Right ventricle myocardium superior (tissue), 1 donor: ENCODE data around the gene EXOC3L4. TPM values are rescaled to one million over a fixed set of nuclear protein-coding genes. Genes with fewer than 3 reads are reported as not detected.

Experiments used
- ATAC-seq: fragments of 200-7000 bp; cut with Tn5 transposase; one replicate; pipeline ENCODE4 v1.9.1; 2020; ENCODE audit warnings: mild to moderate bottlenecking; ENCODE audit not compliant: poor library complexity
- DNase-seq: peaks from one replicate; pipeline ENCODE4 v3.0.0-alpha.2; 2020
- intact Hi-C: fragments of 100-400 bp; cut with DNase I; formaldehyde crosslinking; loops from one replicate; pipeline ENCODE4 v1.11.2; 2022
- total RNA-seq: library from RNA; stranded (reverse); fragmentation: NEBNext Ultra II Directional; extraction: Animal tissue kit (Norgen Biotek cat#: 25700); gene quantifications from one replicate; pipeline ENCODE4 v1.2.1, GENCODE V29; 2021
- donor health status: DM: no; HTN: yes; CAD: no; lungs with severe emphysema.

EXOC3L4 gene
- total RNA-seq, 1 donor from 2014 or later = 0.38 TPM

DNA sequence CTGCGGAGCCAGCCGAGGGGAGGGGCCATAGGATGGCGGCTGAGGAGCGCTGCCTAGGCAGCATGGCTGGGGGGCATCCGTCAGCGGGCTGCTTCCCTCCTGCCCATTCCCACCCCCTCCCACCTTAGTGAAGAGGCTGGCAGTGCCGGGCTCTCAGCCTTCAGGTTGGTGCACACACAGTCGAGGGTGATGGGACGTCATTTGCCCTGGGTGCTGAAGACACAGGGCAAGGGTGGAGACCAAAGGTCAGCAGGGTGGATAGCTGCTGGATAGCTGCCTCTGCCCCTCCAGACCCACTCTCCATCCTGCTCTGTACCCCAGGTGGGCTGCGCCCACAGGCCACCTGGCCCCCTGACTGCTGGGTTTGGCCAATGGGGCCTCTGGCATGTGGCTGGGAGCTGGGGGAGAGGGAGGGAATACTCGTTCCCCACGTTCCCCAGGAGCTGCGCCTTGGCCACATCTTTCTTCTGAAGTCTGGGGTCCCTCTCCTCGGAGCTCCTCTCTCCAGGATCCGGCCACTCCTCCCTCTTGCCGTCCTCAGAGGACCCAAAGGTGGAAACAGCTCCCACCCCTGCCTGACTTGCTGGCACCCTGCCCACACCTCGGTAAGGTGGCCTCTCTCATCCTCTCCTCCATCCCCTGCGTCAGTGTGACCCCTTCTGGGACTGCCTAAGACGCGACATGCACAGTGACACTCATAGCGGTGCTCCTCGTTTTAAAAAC is 26.0 kb upstream of the EXOC3L4 start:
- DNase-seq (no peak), ATAC-seq (no peak)
- intact Hi-C loops = no loop called here

DNA sequence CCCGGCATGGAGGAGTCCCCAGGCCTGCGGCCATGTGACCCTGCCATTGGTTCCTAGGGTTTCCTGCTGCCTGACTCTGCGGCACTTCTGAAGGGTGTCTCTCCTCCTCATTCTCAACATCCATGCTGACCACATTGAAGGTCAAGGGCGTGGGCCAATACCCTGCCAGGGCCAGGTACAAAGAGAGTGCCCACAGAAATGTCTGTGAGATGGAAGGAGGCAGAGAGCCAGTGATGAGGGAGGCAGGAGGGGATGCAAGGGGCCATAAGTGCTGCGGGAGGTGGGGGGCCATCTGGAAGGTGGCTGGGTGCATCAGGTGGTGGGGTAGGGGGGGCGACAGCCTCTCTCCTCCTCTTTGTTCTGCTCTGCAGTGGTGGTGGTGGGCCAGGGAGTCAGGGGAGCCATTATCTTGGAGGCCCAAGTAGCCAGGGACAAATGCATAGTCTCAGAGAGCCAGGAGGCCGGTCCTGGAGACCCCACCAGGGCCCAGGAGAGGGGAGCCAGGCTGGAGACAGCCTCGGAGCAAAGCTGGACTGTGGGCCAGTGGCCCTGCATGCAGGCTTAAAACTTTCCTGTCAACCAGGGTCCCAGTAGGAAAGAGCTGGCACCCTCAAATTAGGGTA is 24.2 kb upstream of the EXOC3L4 start:
- intact Hi-C loops = no loop called here
- ATAC-seq (no peak), DNase-seq (no peak)

DNA sequence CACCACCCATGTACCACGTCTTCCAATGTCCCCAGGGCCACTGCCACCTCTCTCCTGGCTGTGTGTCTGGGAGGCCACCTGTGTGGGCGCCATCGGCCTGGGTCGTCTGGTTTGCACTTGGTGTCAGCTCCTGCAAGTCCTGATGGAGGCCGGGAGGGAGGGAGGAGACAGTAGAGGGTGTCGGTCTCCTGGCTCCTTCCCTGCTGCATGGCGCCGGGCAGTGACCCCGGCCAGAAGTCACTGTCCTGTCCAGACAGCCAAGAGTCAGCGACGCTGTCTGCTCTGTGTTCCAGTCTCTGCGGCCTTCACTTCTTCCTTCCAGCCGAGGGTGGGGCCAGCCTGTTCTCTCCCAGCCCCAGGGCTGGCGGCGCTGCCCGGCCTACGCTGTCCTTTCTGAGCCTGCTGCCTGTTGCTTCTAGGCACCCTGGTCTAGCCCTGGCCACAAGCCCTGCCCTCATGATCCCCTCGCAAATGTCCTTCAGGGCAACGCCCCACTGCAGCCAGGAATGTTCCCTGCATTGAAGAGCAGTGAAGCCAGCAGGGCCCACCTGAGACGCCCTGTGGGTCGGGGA is 23.5 kb upstream of the EXOC3L4 start:
- DNase-seq (no peak), ATAC-seq (no peak)
- intact Hi-C loops = no loop called here

DNA sequence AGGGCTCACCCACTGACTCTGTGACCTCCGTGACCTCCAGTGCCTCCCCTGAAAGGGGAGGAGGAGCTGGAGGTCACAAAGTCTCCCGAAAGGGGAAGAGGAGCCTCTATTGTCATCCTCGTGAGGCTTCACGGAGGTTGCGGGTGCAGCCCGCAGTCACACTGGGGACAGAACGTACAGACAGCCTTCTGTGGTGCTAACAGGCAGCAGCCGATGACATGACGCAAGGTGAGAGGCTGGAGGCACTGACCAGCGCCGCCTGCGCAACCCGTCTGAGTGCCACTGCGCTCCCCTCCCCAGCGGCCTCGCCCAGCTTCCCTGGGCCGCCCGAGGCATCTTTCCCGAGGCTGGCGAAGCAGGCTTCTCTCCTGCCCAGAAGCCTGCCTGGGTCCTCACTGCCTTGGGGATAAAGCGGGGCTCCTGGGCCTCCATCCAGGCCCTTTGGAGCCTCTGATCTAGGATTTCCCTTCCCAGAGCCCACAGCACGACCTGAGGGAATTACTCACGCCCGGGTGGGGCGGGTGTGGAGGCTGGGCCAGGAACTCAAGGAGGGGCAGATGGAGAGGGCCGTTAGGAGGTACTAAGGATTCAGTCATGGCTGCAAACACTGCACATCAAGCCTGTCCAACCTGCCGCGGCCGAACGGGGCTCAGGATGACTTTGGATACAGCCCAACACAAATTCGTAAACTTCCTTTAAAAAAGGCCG is 22.8 kb upstream of the EXOC3L4 start:
- no peak for DNase-seq
- no peak for ATAC-seq
- intact Hi-C loops = no loop called here

DNA sequence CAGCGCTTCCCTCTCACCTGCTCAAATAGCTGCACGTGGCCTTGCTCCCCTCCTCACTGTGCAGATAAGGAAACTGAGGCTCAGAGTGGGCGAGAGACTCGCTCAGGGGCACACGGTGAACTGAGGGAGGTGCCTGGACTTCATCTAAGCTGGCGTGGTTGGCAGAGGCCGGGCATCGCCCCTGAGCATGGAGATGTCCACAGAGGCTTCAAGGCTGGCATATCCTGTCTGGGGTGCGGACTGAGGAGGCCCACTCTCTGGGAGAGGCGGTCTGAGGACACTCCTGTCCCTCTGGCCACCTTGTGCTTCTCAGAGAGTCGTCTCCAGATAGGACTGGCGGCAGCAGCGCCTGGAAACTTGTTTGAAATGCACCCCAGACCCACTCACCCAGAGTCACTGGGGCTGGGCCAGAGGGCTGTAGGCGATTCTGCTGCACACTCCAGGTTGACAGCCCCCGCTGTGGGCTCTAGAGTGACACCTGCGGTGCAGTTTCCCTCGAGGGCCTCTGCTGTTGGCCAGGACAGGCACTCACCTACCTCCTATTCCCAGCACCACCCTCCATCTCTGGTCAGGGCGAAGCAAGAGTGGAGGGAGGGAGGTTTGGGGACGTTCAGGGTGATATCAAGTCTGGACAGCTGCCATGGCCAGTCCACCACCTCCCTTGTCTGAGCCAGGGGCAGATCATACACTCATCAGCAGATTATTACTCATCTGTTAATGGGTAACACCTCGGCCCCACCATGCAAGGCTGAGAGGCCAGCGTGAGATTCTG is 21.7 kb upstream of the EXOC3L4 start:
- ATAC-seq (no peak), DNase-seq (no peak)
- intact Hi-C loops = no loop called here

DNA sequence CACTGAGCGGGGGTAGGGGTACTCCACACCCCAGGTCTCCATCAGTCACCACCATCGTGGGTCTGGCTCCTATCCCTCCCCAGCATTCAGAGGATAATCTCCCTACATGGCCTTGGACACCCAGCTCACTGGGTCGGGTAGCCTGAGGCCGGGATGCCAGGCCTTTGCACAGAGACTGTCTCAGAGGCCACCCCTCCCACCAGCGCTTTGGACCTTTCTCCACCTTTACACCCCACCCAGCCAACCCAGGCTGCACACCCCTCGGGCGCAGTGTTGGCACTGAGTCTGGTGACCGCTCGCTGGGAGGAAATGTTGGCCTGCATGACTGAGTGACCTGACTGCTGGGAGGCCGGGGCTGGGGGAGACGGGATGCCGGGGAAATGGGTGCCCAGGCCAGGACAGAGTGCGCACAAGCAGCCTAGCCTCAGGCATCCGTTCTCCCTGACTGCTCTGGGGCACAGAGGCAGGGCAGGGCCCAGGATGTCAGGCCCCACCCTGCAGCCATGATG is 21.1 kb upstream of the EXOC3L4 start:
- DNase-seq = no peak
- intact Hi-C loops = no loop called here

DNA sequence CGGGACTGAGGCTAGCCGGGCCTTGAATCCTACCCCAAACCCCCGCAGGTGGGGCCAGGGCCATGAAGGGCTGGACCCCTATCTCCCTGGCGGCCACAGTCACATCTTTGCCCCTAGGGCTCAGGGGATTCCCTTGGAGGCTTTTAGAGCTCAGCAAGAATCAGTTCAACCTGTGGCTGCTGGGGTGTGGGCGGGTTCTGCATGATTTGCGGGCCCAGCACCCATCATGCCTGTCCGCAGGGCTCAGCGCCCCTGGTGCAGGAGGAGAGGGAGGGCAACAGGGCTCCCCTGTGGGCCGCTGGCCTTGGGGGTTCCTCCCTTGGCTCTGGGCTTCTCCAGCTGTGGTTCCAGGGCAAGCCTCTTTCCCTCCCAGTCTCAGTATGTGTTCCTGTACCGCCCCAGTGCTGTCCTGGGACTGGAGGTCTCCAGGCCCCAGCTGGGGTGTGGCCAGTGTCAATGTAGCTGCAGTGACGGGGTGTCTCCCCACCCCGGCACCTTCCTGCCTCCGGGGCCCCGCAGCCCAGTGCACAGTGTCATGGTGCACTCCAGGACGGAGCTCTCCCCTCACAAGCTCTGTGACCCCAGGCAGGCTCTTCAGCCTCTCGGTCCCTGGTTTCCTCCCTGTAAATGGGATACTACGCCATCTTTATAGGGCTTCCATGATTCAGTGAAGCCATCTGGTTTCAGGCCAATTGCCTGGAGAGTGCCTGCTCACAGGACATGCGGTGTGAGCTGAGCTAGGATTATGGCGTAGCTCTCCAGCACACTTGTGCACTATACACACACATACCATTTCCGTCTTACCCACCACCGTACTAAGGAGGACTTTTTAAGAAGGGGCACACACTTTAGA is 20.4 kb upstream of the EXOC3L4 start:
- peak; percentile 3 for ATAC-seq
- DNase-seq = no peak
- intact Hi-C loops = no loop called here

More for the DNA sequence above, 21.1 kb upstream of the EXOC3L4 start:
- ATAC-seq = no peak

DNA sequence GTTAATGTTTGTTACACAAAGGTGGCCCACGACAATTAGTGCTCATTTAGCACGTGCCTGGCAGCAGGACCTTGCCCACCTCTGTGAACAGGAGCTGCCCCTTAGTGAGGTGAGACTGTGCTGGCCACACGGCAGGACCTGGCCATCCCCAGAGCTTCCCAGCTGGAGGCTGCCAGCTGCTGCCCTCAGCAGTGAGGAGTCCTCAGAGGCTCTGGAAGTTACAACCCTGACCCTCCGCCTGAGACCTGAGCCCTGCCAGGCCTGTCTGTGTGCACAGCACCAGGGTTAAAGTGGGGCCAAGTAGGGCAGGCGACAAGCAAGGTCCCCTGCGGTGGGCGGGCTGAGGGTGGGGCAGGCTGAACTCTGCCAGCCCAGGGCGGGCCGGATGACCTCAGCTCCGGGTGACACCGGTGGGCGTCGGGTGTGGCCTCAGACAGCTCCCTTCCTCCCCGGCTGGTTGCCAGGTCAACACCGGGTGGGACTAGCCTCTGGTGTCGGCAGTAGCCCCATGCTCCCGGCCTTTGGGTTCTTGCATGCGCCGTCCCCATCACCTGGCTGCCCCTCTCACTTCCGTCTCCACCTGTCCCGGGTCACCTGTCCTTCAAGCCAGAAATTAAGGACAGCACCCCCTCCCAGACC is 19.7 kb upstream of the EXOC3L4 start:
- peak; percentile 54 for ATAC-seq
- intact Hi-C loops = no loop called here

DNA sequence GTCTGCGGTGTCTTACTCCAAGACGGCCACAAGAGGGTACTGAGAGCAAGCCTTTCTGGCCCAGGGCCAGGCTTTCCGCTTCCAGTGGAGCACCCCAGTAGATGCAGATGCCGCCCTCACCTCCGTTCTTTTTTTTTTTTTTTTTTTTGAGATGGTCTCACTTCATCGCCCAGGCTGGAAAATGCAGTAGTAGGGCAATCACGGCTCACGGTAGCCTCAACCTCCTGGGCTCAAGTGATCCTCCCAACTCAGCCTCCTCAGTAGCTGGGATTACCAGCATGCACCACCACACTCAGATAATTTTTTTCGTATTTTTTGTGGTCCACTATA is 16.1 kb upstream of the EXOC3L4 start:
- peak; percentile 87 for DNase-seq
- peak; percentile 33 for ATAC-seq
- intact Hi-C loops = no loop called here

More for the DNA sequence above, 19.7 kb upstream of the EXOC3L4 start:
- peak; percentile 90 for DNase-seq

DNA sequence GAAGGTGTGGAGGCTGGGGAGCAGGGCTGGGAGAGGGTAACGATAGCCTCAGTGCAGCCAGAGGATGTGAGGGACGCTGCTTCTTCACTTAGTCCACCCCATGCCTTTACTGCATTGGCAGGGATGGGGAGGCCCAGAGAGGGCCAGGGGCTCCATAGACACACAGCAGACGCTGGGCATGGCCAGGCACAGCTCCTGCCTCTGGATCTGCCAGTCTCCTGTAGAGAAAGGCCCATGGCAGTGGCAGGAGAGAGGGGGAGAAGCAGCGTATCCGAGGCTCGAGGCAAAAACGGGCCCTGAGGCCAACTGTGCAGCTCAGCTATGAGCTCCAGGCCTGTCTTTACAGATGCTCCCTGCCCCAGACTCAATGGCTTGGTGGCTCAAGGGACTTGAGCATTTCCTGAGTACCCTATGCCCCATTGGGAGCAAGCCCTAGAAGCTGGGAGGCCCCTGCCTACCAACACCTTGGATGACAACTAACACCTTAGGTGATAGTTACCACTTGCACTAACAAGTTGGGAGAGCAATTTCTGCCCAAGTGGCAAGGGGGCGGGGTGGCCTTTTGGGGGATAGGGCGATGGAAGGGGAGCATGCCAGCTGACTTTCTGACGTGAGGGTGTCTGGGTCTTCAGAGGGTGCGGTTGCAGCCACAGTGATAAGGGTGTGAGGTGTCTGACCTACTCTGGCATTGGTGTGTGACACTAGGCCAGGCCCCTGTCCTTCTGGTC is 15.5 kb upstream of the EXOC3L4 start:
- intact Hi-C loops = no loop called here
- ATAC-seq (no peak), DNase-seq (peak; percentile 10)

DNA sequence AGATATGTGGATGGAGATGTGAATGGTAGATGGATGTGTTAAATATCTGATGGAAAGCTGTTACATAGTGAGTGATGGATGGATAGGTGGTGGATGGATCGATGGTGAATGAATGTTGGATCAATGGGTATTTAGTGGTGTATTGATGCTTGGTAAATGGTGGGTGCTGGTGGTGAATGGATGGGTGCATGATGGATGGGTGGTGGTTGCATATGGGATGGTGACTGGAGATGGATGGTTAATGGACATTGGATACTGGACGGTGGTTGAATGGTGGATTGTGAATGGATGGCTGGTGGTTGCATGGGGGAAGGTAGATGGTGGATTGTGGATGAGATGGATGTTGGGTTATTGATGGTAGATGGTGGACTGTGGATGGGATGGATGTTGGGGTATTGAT is 12.6 kb upstream of the EXOC3L4 start:
- ATAC-seq = no peak
- intact Hi-C loops = no loop called here
- no peak for DNase-seq

DNA sequence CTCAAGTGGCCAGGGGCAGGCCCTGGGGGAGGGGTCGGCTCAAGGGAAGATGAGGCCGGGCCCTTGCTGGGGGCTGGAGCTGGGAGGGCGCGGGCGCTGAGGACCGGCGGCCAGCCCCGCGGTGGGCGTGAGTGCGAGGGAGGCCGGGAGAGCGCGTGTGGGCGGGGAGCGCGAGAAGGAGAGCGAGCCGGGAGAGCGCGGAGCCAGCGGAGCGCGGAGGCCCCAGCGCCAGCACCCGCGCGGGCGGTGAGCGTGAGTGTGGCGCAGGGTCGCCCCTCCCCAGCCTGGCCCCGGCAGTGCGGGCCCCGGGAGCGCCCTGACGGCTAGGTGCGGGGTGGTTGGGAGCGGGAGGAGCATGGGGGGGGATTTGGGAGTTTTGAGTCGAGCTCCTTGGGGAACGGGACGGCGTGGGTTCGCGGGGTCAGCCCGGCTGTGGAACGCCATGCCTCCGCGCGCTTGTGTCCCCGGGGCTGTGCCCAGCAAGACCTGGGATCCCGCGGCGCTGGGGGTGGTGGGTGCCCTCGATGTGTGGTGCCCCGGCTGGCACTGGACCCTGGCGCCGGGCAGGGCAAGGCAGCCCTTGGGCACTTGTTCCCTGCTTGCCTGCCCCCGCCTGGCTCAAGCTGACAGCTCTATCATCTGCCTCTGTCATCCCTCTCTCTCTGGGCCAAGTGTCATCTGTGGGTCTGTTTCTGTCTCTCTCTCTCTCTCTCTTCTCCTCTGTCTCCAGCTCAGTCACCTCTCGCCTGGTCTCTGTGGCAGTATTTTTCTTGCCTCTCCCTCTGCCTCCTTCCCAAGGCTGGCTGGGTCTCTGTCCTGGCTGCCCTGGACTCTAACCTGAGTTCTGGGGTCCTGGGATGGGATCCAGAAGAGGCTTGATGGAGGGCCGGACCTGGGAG is 10.3 kb upstream of the EXOC3L4 start, which contains the start of gene LBHD2:
LBHD2 (plus strand) TSS at position 190 of the 899 bp plus-strand sequence. CDS start 1,803 bp downstream, outside the sequence.
- ATAC-seq (peak; percentile 50), DNase-seq (peak; percentile 44)
- intact Hi-C loops = no loop called here

DNA sequence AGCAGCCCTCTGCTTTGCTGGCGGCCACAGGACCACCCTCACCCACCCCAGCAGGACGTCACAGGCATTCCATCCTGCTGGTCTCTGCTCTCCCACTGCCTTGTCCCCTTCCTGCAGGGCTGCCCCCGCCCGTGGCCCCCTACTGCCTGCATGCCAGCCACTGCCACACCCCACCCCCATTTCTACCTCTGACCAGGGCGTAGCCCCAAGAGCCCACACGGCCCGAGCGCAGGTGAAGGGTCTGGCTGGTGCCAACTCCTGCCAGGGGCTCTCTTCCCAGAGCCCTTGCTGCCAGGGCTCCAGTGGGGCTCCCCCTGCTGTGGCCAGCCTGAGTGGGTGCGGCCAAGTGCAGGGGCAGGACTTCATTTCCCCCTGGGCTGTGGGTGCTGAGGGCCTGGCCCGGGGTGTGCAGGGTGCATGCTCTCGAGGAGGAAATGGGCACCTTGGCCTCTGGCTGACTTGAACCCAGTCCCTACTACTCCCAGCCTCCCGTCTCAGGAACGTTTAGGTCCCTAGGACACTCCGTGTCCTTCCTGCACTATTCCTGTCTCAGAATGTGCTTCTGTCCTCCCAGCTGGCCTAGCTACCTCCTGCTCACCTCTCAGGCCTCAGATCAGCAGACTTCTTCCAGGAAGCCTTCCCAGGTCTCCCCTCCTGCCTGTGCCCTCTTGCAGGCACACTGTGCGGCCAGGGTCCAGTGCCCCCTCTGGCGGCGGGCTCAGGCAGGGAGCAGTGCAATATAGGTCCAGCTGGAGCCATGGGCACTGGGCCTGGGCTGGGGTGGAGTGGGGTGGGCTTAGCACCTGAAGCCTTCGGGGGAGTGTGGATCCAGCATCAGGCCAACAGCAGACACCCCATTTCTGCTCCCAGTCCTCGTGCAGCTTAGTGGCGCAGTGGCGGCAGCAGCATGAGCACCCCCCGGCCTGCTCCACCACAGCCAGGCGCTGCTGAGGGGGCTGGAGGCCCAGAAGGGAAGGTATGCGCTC is 9.1 kb upstream of the EXOC3L4 start:
- ATAC-seq = no peak
- DNase-seq = peak; percentile 34
- intact Hi-C loops = no loop called here

DNA sequence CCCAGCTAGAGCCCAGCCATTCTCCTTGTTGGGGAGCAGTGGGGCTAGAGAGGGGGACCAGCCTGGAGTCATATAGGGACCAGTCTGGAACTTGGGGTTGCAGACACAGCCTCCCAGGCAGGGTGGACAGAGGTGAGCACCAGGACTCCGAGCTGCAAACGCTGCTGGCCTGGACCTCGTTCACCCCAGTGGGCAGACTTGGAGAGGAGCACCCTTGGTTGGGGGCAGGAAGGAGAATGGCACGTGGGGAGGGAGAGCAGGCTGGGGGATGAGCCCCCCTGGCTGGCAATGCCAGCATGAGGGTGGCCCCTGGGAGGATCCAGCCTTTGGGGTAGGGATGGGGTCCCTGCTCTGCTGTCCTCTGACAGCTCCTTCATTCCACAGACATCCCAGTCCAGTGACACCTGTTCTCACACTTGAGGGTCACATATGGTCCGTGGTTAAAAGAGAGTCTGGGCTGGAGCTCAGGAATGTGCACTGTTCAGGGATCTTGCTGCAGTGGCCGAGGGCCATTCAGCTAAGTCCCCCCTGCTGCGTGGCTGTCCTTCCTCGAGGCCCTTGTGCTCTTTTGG is 7.7 kb upstream of the EXOC3L4 start:
- peak; percentile 28 for DNase-seq
- intact Hi-C loops = no loop called here
- no peak for ATAC-seq
